IMR-90 (cell line): Measurements from ENCODE around the gene POLR2E. TPM values are rescaled to one million over a fixed set of nuclear protein-coding genes. Genes with fewer than 3 reads are reported as not detected.

Experiments
- ATAC-seq: fragments of 200-7000 bp; cut with Tn5 transposase; 2 replicates; pipeline ENCODE4 v1.9.1; 2020; ENCODE audit warnings: low read depth, mild to moderate bottlenecking, moderate library complexity
- BruUV-seq: library from RNA; stranded (reverse); fragments of 400-500 nt; replicated peaks from 2 replicates; lab custom pipeline; 2021; lab: Mats Ljungman, UMichigan
- CTCF ChIA-PET: fragments of 300-600 bp; formaldehyde crosslinking; extraction: SDS; loops from one replicate; lab custom pipeline; 2021; ENCODE audit warnings: antibody characterized with exemption; lab: Yijun Ruan, JAX
- POLR2A ChIA-PET: fragments of 300-600 bp; sonication (Branson Sonifier 250); formaldehyde crosslinking; loops from one replicate; lab custom pipeline; 2022; ENCODE audit warnings: antibody characterized with exemption; ENCODE audit not compliant: unreplicated experiment; lab: Charles Lee
- DNase-seq: peaks from one replicate; pipeline ENCODE4 v3.0.0; 2013
- H2AFZ ChIP-seq: replicated peaks from 2 replicates; pipeline ENCODE3; 2013; ENCODE audit warnings: low read length, mild to moderate bottlenecking; ENCODE audit not compliant: poor library complexity
- H2AK5ac ChIP-seq: 2 replicates; pipeline ENCODE4 v1.6.1; 2013; ENCODE audit warnings: low read depth, low read length, inconsistent platforms
- H2AK9ac ChIP-seq: replicated peaks from 2 replicates; pipeline ENCODE3; 2013; ENCODE audit warnings: mild to moderate bottlenecking, low read depth, low read length, moderate library complexity; ENCODE audit not compliant: poor library complexity
- H2BK120ac ChIP-seq: 2 replicates; pipeline ENCODE4 v1.6.1; 2013; ENCODE audit warnings: low read depth, low read length, inconsistent platforms
- H2BK15ac ChIP-seq: 3 replicates; pipeline ENCODE4 v1.6.1; 2013; ENCODE audit warnings: low read depth, low read length, inconsistent platforms
- H2BK20ac ChIP-seq: 2 replicates; pipeline ENCODE4 v1.6.1; 2013; ENCODE audit warnings: low read depth, mild to moderate bottlenecking, inconsistent platforms, low read length, moderate library complexity
- H2BK5ac ChIP-seq: 2 replicates; pipeline ENCODE4 v1.6.1; 2013; ENCODE audit warnings: mild to moderate bottlenecking, low read depth, low read length, inconsistent platforms; ENCODE audit not compliant: poor library complexity, severe bottlenecking
- H3K14ac ChIP-seq: replicated peaks from 2 replicates; pipeline ENCODE4 v1.6.1; 2013; ENCODE audit warnings: low read depth, low read length, inconsistent platforms
- H3K18ac ChIP-seq: 2 replicates; pipeline ENCODE4 v1.6.1; 2013; ENCODE audit warnings: low read depth, low read length, control low read depth
- H3K23ac ChIP-seq: 2 replicates; pipeline ENCODE4 v1.6.1; 2013; ENCODE audit warnings: low read depth, low read length, inconsistent platforms
- H3K27ac ChIP-seq: 2 replicates; pipeline ENCODE4 v1.5.1; 2013; ENCODE audit warnings: mild to moderate bottlenecking, control low read depth, low read length; ENCODE audit not compliant: insufficient read depth
- H3K27me3 ChIP-seq: 2 replicates; pipeline ENCODE4 v1.6.1; 2013; ENCODE audit warnings: low read length; ENCODE audit not compliant: control insufficient read depth, insufficient read depth
- H3K36me3 ChIP-seq: 2 replicates; pipeline ENCODE4 v1.6.1; 2013; ENCODE audit warnings: low read length, mixed read lengths; ENCODE audit not compliant: control insufficient read depth, insufficient read depth
- H3K4ac ChIP-seq: 2 replicates; pipeline ENCODE4 v1.6.1; 2013; ENCODE audit warnings: low read depth, low read length, inconsistent platforms
- H3K4me1 ChIP-seq: 2 replicates; pipeline ENCODE4 v1.6.1; 2013; ENCODE audit warnings: low read length, mixed read lengths; ENCODE audit not compliant: control insufficient read depth, insufficient read depth
- H3K4me2 ChIP-seq: 2 replicates; pipeline ENCODE4 v1.6.1; 2013; ENCODE audit warnings: low read depth, mild to moderate bottlenecking, control low read depth, low read length, moderate library complexity
- H3K4me3 ChIP-seq: 2 replicates; pipeline ENCODE4 v1.5.1; 2013; ENCODE audit warnings: low read depth, mild to moderate bottlenecking, control low read depth, low read length, moderate library complexity; ENCODE audit not compliant: insufficient read depth
- H3K56ac ChIP-seq: 2 replicates; pipeline ENCODE4 v1.6.1; 2013; ENCODE audit warnings: low read length, inconsistent platforms; ENCODE audit not compliant: insufficient read depth; ENCODE audit errors: extremely low read depth
- H3K79me1 ChIP-seq, 2 experiments: 2 replicates each; pipeline ENCODE4 v1.6.1; 2013; ENCODE audit warnings: low read length in 2 of 2, inconsistent platforms in 1 of 2, low read depth in 1 of 2
- H3K9ac ChIP-seq: 2 replicates; pipeline ENCODE4 v1.6.1; 2013; ENCODE audit warnings: low read depth, low read length, control low read depth
- H3K9me1 ChIP-seq: 2 replicates; pipeline ENCODE4 v1.6.1; 2013; ENCODE audit warnings: low read length, inconsistent platforms; ENCODE audit not compliant: insufficient read depth
- H3K9me3 ChIP-seq: 2 replicates; pipeline ENCODE4 v1.6.1; 2013; ENCODE audit warnings: low read length; ENCODE audit not compliant: control insufficient read depth, insufficient read depth
- H4K20me1 ChIP-seq: 2 replicates; pipeline ENCODE4 v1.6.1; 2013; ENCODE audit warnings: low read length, inconsistent platforms; ENCODE audit not compliant: insufficient read depth
- H4K5ac ChIP-seq: 2 replicates; pipeline ENCODE4 v1.6.1; 2013; ENCODE audit warnings: mild to moderate bottlenecking, low read depth, low read length, control low read depth
- H4K8ac ChIP-seq, 2 experiments: 2 replicates each; pipeline ENCODE4 v1.6.1; 2013; ENCODE audit warnings: low read depth in 2 of 2, low read length in 2 of 2, control low read depth in 1 of 2, inconsistent platforms in 1 of 2
- H4K91ac ChIP-seq: 2 replicates; pipeline ENCODE4 v1.6.1; 2013; ENCODE audit warnings: low read depth, low read length, inconsistent platforms; ENCODE audit not compliant: insufficient read depth
- BHLHE40 ChIP-seq: fragments of 150-350 bp; IDR thresholded peaks from 2 replicates; pipeline ENCODE4 v1.6.1; 2016; ENCODE audit warnings: mild to moderate bottlenecking, low read depth, low read length
- CEBPB ChIP-seq: IDR thresholded peaks from 2 replicates; pipeline ENCODE4 v1.6.1; 2012; ENCODE audit warnings: low read depth, low read length, improper control_type of control experiment
- CHD1 ChIP-seq: IDR thresholded peaks from 2 replicates; pipeline ENCODE4 v1.6.1; 2012; ENCODE audit warnings: low read depth, low read length, improper control_type of control experiment
- ELK1 ChIP-seq: fragments of 150-350 bp; IDR thresholded peaks from 2 replicates; pipeline ENCODE4 v1.6.1; 2016; ENCODE audit warnings: low read depth, mild to moderate bottlenecking, low read length, moderate library complexity, borderline replicate concordance
- FOS ChIP-seq: fragments of 150-350 bp; IDR thresholded peaks from 2 replicates; pipeline ENCODE4 v1.6.1; 2016; ENCODE audit warnings: low read depth, low read length
- MAFK ChIP-seq: IDR thresholded peaks from 2 replicates; pipeline ENCODE4 v1.6.1; 2012; ENCODE audit warnings: low read depth, low read length, improper control_type of control experiment
- MAZ ChIP-seq: IDR thresholded peaks from 2 replicates; pipeline ENCODE4 v1.6.1; 2012; ENCODE audit warnings: low read depth, mild to moderate bottlenecking, low read length, improper control_type of control experiment, moderate library complexity, borderline replicate concordance
- MXI1 ChIP-seq: IDR thresholded peaks from 2 replicates; pipeline ENCODE4 v1.6.1; 2012; ENCODE audit warnings: low read depth, mild to moderate bottlenecking, low read length, moderate library complexity, borderline replicate concordance
- NFE2L2 ChIP-seq: fragments of 150-350 bp; IDR thresholded peaks from 2 replicates; pipeline ENCODE4 v1.6.1; 2016; ENCODE audit warnings: low read depth, mild to moderate bottlenecking, low read length
- RAD21 ChIP-seq: IDR thresholded peaks from 2 replicates; pipeline ENCODE4 v1.6.1; 2012; ENCODE audit warnings: low read length, improper control_type of control experiment
- RCOR1 ChIP-seq: IDR thresholded peaks from 2 replicates; pipeline ENCODE4 v1.6.1; 2012; ENCODE audit warnings: mild to moderate bottlenecking, low read length, improper control_type of control experiment; ENCODE audit not compliant: insufficient replicate concordance
- RFX5 ChIP-seq: IDR thresholded peaks from 2 replicates; pipeline ENCODE4 v1.8.0; 2012; ENCODE audit warnings: low read depth, mild to moderate bottlenecking, low read length, moderate library complexity
- SMC3 ChIP-seq: fragments of 150-350 bp; IDR thresholded peaks from 2 replicates; pipeline ENCODE4 v1.6.1; 2016; ENCODE audit warnings: low read depth, mild to moderate bottlenecking, antibody characterized with exemption, low read length, moderate library complexity
- USF2 ChIP-seq: fragments of 150-350 bp; IDR thresholded peaks from 2 replicates; pipeline ENCODE4 v1.6.1; 2017; ENCODE audit warnings: mild to moderate bottlenecking, antibody characterized with exemption, low read length, low read depth
- WGBS, 2 experiments: methylation state at CpG; one replicate each; pipeline versions ENCODE4 v1.1.5 to v1.1.7; 2013; ENCODE audit warnings: missing lambda C conversion rate in 2 of 2; ENCODE audit not compliant: insufficient read length in 1 of 2; ENCODE audit errors: extremely low coverage in 2 of 2; 5-methylcytosine and 5-hydroxymethylcytosine counted together
- dilution Hi-C: fragments of 300-500 bp; cut with HindIII; formaldehyde crosslinking; loops from one replicate; pipeline ENCODE4 v1.14.3; 2018; ENCODE audit warnings: low sequenced_read_pairs; ENCODE audit not compliant: unreplicated experiment
- in situ Hi-C: fragments of 300-500 bp; cut with MboI; formaldehyde crosslinking; loops from 3 replicates; pipeline ENCODE4 v1.14.3; 2019; ENCODE audit warnings: low sequenced_read_pairs, inconsistent platforms, mixed read lengths
- intact Hi-C: fragments of 100-400 bp; cut with micrococcal nuclease; formaldehyde crosslinking; loops from 2 replicates; pipeline ENCODE4 v1.10.0; 2022
- polyA plus RNA-seq, 3 experiments: library from polyadenylated mRNA; depleted of rRNA; stranded (reverse); fragments of >200 nt; gene quantifications; 2 replicates each; pipeline ENCODE4 v1.2.3, GENCODE V29; 2012; ENCODE audit warnings: low replicate concordance in 1 of 3
- total RNA-seq: library from RNA; depleted of rRNA; stranded (reverse); fragments of >200 nt; gene quantifications from 2 replicates; pipeline ENCODE4 v1.2.3, GENCODE V29; 2012

Gene POLR2E
- total and polyA plus RNA-seq, 2 of the 4 experiments (the other 2 are of a cell fraction) = 294 to 391 TPM

DNA sequence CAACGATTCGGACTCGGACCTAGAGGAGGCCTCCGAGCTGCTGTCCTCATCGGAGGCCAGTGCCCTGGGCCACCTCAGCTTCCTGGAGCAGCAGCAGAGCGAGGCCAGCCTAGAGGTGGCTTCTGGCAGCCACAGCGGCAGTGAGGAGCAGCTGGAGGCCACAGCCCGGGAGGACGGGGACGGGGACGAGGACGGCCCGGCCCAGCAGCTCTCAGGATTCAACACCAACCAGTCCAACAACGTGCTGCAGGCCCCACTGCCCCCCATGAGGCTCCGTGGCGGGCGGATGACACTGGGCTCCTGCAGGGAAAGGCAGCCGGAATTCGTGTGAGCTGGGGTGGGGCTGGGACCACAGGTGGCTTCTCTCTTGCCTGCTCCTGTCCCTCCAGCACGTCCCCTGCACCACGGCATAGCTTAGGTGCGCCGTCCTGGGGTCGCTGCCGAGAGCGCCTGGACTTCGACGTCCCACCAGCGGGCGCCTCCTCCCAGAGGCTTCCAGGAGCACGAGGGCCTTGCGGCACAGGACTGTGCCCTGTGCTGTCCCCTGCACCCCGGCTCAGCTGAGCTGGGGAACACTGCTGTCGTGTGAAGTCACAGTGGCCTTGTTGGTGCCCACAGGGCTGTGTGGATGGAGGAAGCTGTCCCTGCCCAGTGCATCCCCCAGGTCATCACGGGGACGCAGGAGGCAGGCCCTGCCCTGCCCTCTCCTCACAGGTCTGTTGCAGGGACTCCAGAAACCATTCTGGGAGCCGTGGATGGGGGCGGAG lies 9.3 kb downstream of the POLR2E start:
- no peaks in the 10 kb centered on the region for H3K27me3 ChIP-seq
- H3K4me2 ChIP-seq = no peak overlapping the region
- in situ Hi-C loops (no loop called here), intact Hi-C loops (no loop called here), dilution Hi-C loops (no loop called here)
- POLR2A ChIA-PET = interaction anchor here (0.5 kb wide), 1 partner anchor 100 kb away, joined by 5 read pairs; no protein-coding TSS in a partner anchor
- no TSS peak for BruUV-seq
- no peaks in the 10 kb centered on the region for H3K9me1 ChIP-seq
- H3K4ac ChIP-seq = no peak overlapping the region
- H2BK20ac ChIP-seq = no peak overlapping the region
- no peak overlapping the region for H3K18ac ChIP-seq
- H3K9ac ChIP-seq = no peak overlapping the region
- peaks cover 10% of the 10 kb centered on the region; the same call in 1 of the 2 replicates for H4K20me1 ChIP-seq
- ATAC-seq (no peak; the same call in 1 of the 2 replicates), DNase-seq (no peak)
- H3K56ac ChIP-seq = no peak overlapping the region
- no peak overlapping the region for H3K4me3 ChIP-seq
- no peak overlapping the region for H2AK5ac ChIP-seq
- H2BK120ac ChIP-seq = no peak overlapping the region
- no peak overlapping the region for H4K91ac ChIP-seq
- H2AK9ac ChIP-seq = peak overlapping the region; percentile 50
- H3K23ac ChIP-seq = no peak overlapping the region
- no peak overlapping the region for H4K8ac ChIP-seq
- H4K5ac ChIP-seq = no peak overlapping the region
- CTCF ChIA-PET = interaction anchor here (1.2 kb wide), 1 partner anchor 28 kb away, joined by 4 read pairs; no protein-coding TSS in a partner anchor
- no peaks in the 10 kb centered on the region; a peak in 1 of 4 replicates for H3K79me1 ChIP-seq
- H3K14ac ChIP-seq = no peak overlapping the region
- no peak overlapping the region for H3K27ac ChIP-seq
- no peaks in the 10 kb centered on the region for H3K4me1 ChIP-seq
- peak overlapping the region; percentile 43 for H2AFZ ChIP-seq
- 85% methylated on average over 16 of the region's 38 CpGs; no CpG with 5 or more reads in 1 of the 2 experiments for WGBS, 2 experiments
- H2BK5ac ChIP-seq = no peak overlapping the region
- H3K36me3 ChIP-seq = peaks cover 28% of the 10 kb centered on the region
- no peaks in the 10 kb centered on the region for H3K9me3 ChIP-seq
- H2BK15ac ChIP-seq = no peak overlapping the region
- TF ChIP-seq MXI1 (no peak), BHLHE40 (no peak), USF2 (no peak), RAD21 (no peak), RFX5 (no peak), FOS (no peak), NFE2L2 (no peak), RCOR1 (no peak), CEBPB (no peak), ELK1 (no peak), SMC3 (no peak), MAFK (no peak), MAZ (no peak), CHD1 (no peak)
